ENCODE measurements around the gene CFAP45. TPM values are rescaled to one million over a fixed set of nuclear protein-coding genes. Genes with fewer than 3 reads are reported as not detected.

Gene CFAP45
- total and polyA plus RNA-seq, 9 of the 15 experiments (the other 6 are each of a cell fraction or from before 2014, with no cell fraction given) = 0.65 to 2.4 (median 1.5) TPM

DNA sequence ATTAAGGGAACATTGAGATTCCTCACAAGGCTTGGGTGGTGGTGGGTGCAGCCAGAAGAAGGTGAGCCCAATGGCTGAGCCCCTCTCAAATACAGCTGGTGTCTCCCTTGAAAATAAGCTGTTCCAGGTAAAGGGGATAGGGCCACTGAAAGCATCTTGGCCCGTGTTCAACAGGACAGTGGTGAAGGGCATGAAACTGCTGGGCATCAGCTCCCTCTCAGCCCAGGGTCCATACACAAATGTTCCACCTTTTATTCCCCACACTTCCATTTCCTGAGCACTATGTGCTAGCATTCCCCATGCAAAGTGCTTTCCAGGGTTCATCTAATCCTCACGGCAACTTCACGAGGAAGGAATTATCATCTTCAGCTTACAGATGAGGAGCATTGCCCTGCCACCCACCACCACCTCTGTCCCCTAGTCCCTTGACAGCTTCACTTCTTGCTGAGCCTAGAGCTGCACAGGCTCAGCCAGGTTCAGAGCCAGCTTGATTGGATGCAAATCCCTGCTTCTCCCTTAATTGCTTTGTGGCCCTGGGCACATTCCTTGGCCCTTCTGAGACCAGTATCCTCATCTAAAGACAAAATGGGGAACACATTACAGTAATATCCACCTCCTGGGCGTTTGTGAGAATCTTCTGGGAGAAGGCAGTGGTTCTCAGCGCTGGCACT is 15.7 kb upstream of the CFAP45 start (continued):
- TF ChIP-seq, protein P1, sequence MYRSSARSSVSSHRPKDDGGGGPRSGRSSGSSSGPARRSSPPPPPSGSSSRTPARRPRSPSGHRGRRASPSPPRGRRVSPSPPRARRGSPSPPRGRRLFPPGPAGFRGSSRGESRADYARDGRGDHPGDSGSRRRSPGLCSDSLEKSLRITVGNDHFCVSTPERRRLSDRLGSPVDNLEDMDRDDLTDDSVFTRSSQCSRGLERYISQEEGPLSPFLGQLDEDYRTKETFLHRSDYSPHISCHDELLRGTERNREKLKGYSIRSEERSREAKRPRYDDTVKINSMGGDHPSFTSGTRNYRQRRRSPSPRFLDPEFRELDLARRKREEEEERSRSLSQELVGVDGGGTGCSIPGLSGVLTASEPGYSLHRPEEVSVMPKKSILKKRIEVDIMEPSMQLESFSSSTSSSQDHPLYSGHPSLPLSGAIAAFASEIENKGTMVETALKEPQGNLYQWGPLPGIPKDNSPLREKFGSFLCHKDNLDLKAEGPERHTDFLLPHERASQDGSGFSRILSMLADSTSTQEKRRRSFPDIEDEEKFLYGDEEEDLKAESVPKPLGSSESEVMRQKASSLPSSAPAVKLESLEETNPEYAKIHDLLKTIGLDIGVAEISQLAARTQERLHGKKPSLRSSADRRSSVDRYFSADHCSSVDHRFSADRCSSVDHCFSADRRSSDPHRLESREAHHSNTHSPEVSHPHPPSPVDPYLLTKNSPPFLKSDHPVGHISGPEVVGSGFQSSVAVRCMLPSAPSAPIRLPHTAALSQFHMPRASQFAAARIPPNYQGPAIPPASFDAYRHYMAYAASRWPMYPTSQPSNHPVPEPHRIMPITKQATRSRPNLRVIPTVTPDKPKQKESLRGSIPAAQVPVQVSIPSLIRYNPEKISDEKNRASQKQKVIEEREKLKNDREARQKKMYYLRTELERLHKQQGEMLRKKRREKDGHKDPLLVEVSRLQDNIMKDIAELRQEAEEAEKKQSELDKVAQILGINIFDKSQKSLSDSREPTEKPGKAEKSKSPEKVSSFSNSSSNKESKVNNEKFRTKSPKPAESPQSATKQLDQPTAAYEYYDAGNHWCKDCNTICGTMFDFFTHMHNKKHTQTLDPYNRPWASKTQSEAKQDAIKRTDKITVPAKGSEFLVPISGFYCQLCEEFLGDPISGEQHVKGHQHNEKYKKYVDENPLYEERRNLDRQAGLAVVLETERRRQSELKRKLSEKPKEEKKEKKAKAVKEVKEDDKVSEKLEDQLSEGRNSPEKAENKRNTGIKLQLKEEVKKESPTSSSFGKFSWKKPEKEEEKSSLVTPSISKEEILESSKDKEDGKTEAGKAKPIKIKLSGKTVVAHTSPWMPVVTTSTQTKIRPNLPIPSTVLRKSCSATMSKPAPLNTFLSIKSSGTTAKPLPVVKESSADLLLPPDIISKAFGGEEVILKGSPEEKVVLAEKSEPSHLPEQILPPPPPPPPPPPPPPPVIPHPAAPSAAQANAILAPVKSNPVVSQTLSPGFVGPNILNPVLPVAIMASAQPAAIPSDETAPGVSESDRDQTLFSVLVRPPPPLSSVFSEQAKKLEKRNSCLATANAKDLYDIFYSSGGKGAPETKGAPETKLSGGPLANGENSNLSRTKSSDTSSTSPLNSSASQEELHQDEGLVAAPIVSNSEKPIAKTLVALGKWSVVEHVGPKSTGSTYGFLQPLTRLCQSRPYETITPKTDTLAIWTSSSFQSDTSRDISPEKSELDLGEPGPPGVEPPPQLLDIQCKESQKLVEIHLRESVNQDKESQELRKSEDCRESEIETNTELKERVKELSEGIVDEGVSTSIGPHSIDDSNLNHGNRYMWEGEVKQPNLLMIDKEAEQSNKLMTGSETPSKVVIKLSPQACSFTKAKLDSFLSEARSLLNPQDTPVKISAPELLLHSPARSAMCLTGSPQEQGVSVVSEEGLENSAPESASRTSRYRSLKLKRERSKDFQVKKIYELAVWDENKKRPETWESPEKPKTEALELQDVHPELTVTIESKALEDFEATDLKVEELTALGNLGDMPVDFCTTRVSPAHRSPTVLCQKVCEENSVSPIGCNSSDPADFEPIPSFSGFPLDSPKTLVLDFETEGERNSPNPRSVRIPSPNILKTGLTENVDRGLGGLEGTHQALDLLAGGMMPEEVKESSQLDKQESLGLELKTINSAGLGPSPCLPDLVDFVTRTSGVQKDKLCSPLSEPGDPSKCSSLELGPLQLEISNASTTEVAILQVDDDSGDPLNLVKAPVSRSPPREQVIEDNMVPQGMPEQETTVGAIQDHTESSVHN (IDR thresholded peaks at IDR 0.05; ENCODE audit: borderline replicate concordance in 1 of 2, low read depth in 1 of 2) = no peak
- TF ChIP-seq HEY1 (CRISPR knock-in tag; IDR thresholded peaks at IDR 0.05; ENCODE audit: borderline replicate concordance) = no peak
- TF ChIP-seq MTA1 (IDR thresholded peaks at IDR 0.05; ENCODE audit: borderline replicate concordance) = no peak
- TF ChIP-seq POLR2A (conservative IDR thresholded peaks at IDR 0.05) = peak; percentile 36; the same call in 1 of the 2 replicates
- TF ChIP-seq TARDBP (IDR thresholded peaks at IDR 0.05) = no peak
- TF ChIP-seq, protein P2, sequence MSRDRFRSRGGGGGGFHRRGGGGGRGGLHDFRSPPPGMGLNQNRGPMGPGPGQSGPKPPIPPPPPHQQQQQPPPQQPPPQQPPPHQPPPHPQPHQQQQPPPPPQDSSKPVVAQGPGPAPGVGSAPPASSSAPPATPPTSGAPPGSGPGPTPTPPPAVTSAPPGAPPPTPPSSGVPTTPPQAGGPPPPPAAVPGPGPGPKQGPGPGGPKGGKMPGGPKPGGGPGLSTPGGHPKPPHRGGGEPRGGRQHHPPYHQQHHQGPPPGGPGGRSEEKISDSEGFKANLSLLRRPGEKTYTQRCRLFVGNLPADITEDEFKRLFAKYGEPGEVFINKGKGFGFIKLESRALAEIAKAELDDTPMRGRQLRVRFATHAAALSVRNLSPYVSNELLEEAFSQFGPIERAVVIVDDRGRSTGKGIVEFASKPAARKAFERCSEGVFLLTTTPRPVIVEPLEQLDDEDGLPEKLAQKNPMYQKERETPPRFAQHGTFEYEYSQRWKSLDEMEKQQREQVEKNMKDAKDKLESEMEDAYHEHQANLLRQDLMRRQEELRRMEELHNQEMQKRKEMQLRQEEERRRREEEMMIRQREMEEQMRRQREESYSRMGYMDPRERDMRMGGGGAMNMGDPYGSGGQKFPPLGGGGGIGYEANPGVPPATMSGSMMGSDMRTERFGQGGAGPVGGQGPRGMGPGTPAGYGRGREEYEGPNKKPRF (IDR thresholded peaks at IDR 0.05; ENCODE audit: low read depth, low read length) = no peak
- TF ChIP-seq KLF10 (CRISPR knock-in tag; IDR thresholded peaks at IDR 0.05) = no peak
- TF ChIP-seq SAFB (IDR thresholded peaks at IDR 0.05; ENCODE audit: borderline replicate concordance, low read depth, low read length) = no peak
- no peak for TF ChIP-seq ZNF23 (CRISPR knock-in tag; IDR thresholded peaks at IDR 0.05)
- peak; percentile 44; the same call in 1 of the 2 replicates for TF ChIP-seq PML (IDR thresholded peaks at IDR 0.05; ENCODE audit: low read length)
- TF ChIP-seq HNRNPUL1 (IDR thresholded peaks at IDR 0.05; ENCODE audit: low read length) = no peak

Data from K562 (cell line).